ENCODE measurements around the gene PCMT1.
"Not testable (repeated sequence)": the region's sequence is repeated elsewhere in the genome, so short reads cannot be mapped to it uniquely, and the experiment has no call there.

The PCMT1 gene

GRCh38 chr6:149752600-149753373 lies 3.2 kb downstream of the PCMT1 start:
- Histone ChIP-seq H3K9me3 (ENCODE audit: control insufficient read depth, low read depth, low read length) (no peaks in the 10 kb centered on the region), H3K4me3 (ENCODE audit: low read length) (no peak overlapping the region), H3K36me3 (ENCODE audit: control insufficient read depth, low read depth, low read length) (no peaks in the 10 kb centered on the region), H3K27ac (ENCODE audit: low read length) (no peak overlapping the region), H3K9ac (ENCODE audit: low read length) (no peak overlapping the region), H3K4me1 (ENCODE audit: control insufficient read depth, low read depth, low read length) (peaks cover 4% of the 10 kb centered on the region), H3K27me3 (ENCODE audit: control insufficient read depth, insufficient read depth, low read length) (no peaks in the 10 kb centered on the region)

- not testable (repeated sequence) for H3K36me3 ChIP-seq (ENCODE audit: control insufficient read depth, low read depth, low read length); H3K4me1 ChIP-seq (ENCODE audit: control insufficient read depth, low read depth, low read length); H3K9me3 ChIP-seq (ENCODE audit: control insufficient read depth, low read depth, low read length); H3K9ac ChIP-seq (ENCODE audit: low read length); H3K27ac ChIP-seq (ENCODE audit: low read length); H3K4me3 ChIP-seq (ENCODE audit: low read length); H3K27me3 ChIP-seq (ENCODE audit: control insufficient read depth, insufficient read depth, low read length)
Observed at GRCh38 chr6:149753374-149753637, 3.8 kb downstream of the PCMT1 start.

GRCh38 chr6:149754548-149754947 lies 5.0 kb downstream of the PCMT1 start:
- Histone ChIP-seq H3K4me3 (ENCODE audit: low read length) (no peak overlapping the region), H3K27ac (ENCODE audit: low read length) (no peak overlapping the region), H3K9me3 (ENCODE audit: control insufficient read depth, low read depth, low read length) (no peaks in the 10 kb centered on the region), H3K4me1 (ENCODE audit: control insufficient read depth, low read depth, low read length) (peaks cover 4% of the 10 kb centered on the region), H3K36me3 (ENCODE audit: control insufficient read depth, low read depth, low read length) (no peaks in the 10 kb centered on the region), H3K27me3 (ENCODE audit: control insufficient read depth, insufficient read depth, low read length) (no peaks in the 10 kb centered on the region), H3K9ac (ENCODE audit: low read length) (no peak overlapping the region)

GRCh38 chr6:149755300-149756260 lies 6.0 kb downstream of the PCMT1 start:
- H3K4me1 ChIP-seq (ENCODE audit: control insufficient read depth, low read depth, low read length) = peaks cover 3% of the 10 kb centered on the region
- no peaks in the 10 kb centered on the region for H3K9me3 ChIP-seq (ENCODE audit: control insufficient read depth, low read depth, low read length)
- no peak overlapping the region for H3K9ac ChIP-seq (ENCODE audit: low read length)
- no peaks in the 10 kb centered on the region for H3K36me3 ChIP-seq (ENCODE audit: control insufficient read depth, low read depth, low read length)
- H3K27me3 ChIP-seq (ENCODE audit: control insufficient read depth, insufficient read depth, low read length) = no peaks in the 10 kb centered on the region
- H3K27ac ChIP-seq (ENCODE audit: low read length) = no peak overlapping the region
- no peak overlapping the region for H3K4me3 ChIP-seq (ENCODE audit: low read length)

GRCh38 chr6:149756261-149756636 lies 6.7 kb downstream of the PCMT1 start:
- Histone ChIP-seq H3K9me3 (ENCODE audit: control insufficient read depth, low read depth, low read length) (no peaks in the 10 kb centered on the region), H3K36me3 (ENCODE audit: control insufficient read depth, low read depth, low read length) (no peaks in the 10 kb centered on the region), H3K4me3 (ENCODE audit: low read length) (no peak overlapping the region), H3K27me3 (ENCODE audit: control insufficient read depth, insufficient read depth, low read length) (no peaks in the 10 kb centered on the region), H3K9ac (ENCODE audit: low read length) (no peak overlapping the region), H3K4me1 (ENCODE audit: control insufficient read depth, low read depth, low read length) (no peaks in the 10 kb centered on the region), H3K27ac (ENCODE audit: low read length) (no peak overlapping the region)

GRCh38 chr6:149761438-149761837 lies 11.9 kb downstream of the PCMT1 start:
- H3K9me3 ChIP-seq (ENCODE audit: control insufficient read depth, low read depth, low read length) = peaks cover 5% of the 10 kb centered on the region
- no peak overlapping the region for H3K27ac ChIP-seq (ENCODE audit: low read length)
- peaks cover 4% of the 10 kb centered on the region for H3K36me3 ChIP-seq (ENCODE audit: control insufficient read depth, low read depth, low read length)
- no peak overlapping the region for H3K9ac ChIP-seq (ENCODE audit: low read length)
- no peaks in the 10 kb centered on the region for H3K4me1 ChIP-seq (ENCODE audit: control insufficient read depth, low read depth, low read length)
- H3K27me3 ChIP-seq (ENCODE audit: control insufficient read depth, insufficient read depth, low read length) = no peaks in the 10 kb centered on the region
- no peak overlapping the region for H3K4me3 ChIP-seq (ENCODE audit: low read length)

GRCh38 chr6:149763866-149764265 lies 14.3 kb downstream of the PCMT1 start:
- Histone ChIP-seq H3K27me3 (ENCODE audit: control insufficient read depth, insufficient read depth, low read length) (no peaks in the 10 kb centered on the region), H3K36me3 (ENCODE audit: control insufficient read depth, low read depth, low read length) (peaks cover 4% of the 10 kb centered on the region), H3K9ac (ENCODE audit: low read length) (no peak overlapping the region), H3K9me3 (ENCODE audit: control insufficient read depth, low read depth, low read length) (peaks cover 5% of the 10 kb centered on the region), H3K27ac (ENCODE audit: low read length) (no peak overlapping the region), H3K4me1 (ENCODE audit: control insufficient read depth, low read depth, low read length) (no peaks in the 10 kb centered on the region), H3K4me3 (ENCODE audit: low read length) (no peak overlapping the region)

- Histone ChIP-seq H3K27ac (ENCODE audit: low read length) (no peak overlapping the region), H3K9me3 (ENCODE audit: control insufficient read depth, low read depth, low read length) (peaks cover 5% of the 10 kb centered on the region), H3K4me3 (ENCODE audit: low read length) (no peak overlapping the region), H3K9ac (ENCODE audit: low read length) (no peak overlapping the region), H3K27me3 (ENCODE audit: control insufficient read depth, insufficient read depth, low read length) (no peaks in the 10 kb centered on the region), H3K4me1 (ENCODE audit: control insufficient read depth, low read depth, low read length) (no peaks in the 10 kb centered on the region), H3K36me3 (ENCODE audit: control insufficient read depth, low read depth, low read length) (peaks cover 4% of the 10 kb centered on the region)
Observed at GRCh38 chr6:149766156-149766769, 16.7 kb downstream of the PCMT1 start.

GRCh38 chr6:149769676-149770075 lies 20.1 kb downstream of the PCMT1 start:
- no peak overlapping the region for H3K27ac ChIP-seq (ENCODE audit: low read length)
- H3K9me3 ChIP-seq (ENCODE audit: control insufficient read depth, low read depth, low read length) = peaks cover 5% of the 10 kb centered on the region
- no peaks in the 10 kb centered on the region for H3K4me1 ChIP-seq (ENCODE audit: control insufficient read depth, low read depth, low read length)
- no peak overlapping the region for H3K4me3 ChIP-seq (ENCODE audit: low read length)
- H3K27me3 ChIP-seq (ENCODE audit: control insufficient read depth, insufficient read depth, low read length) = no peaks in the 10 kb centered on the region
- no peak overlapping the region for H3K9ac ChIP-seq (ENCODE audit: low read length)
- peaks cover 13% of the 10 kb centered on the region for H3K36me3 ChIP-seq (ENCODE audit: control insufficient read depth, low read depth, low read length)

- Histone ChIP-seq H3K4me1 (ENCODE audit: control insufficient read depth, low read depth, low read length) (no peaks in the 10 kb centered on the region), H3K9ac (ENCODE audit: low read length) (no peak overlapping the region), H3K36me3 (ENCODE audit: control insufficient read depth, low read depth, low read length) (peaks cover 10% of the 10 kb centered on the region), H3K9me3 (ENCODE audit: control insufficient read depth, low read depth, low read length) (peaks cover 2% of the 10 kb centered on the region), H3K27ac (ENCODE audit: low read length) (no peak overlapping the region), H3K4me3 (ENCODE audit: low read length) (no peak overlapping the region), H3K27me3 (ENCODE audit: control insufficient read depth, insufficient read depth, low read length) (no peaks in the 10 kb centered on the region)
Observed at GRCh38 chr6:149771185-149771584, 21.6 kb downstream of the PCMT1 start.

GRCh38 chr6:149771925-149772324 lies 22.4 kb downstream of the PCMT1 start:
- Histone ChIP-seq H3K27me3 (ENCODE audit: control insufficient read depth, insufficient read depth, low read length) (no peaks in the 10 kb centered on the region), H3K9ac (ENCODE audit: low read length) (no peak overlapping the region), H3K4me3 (ENCODE audit: low read length) (no peak overlapping the region), H3K36me3 (ENCODE audit: control insufficient read depth, low read depth, low read length) (peaks cover 13% of the 10 kb centered on the region), H3K27ac (ENCODE audit: low read length) (no peak overlapping the region), H3K9me3 (ENCODE audit: control insufficient read depth, low read depth, low read length) (no peaks in the 10 kb centered on the region), H3K4me1 (ENCODE audit: control insufficient read depth, low read depth, low read length) (no peaks in the 10 kb centered on the region)
